Body of pancreas (tissue), 4 donors: ENCODE data around the gene PCDHGA8.

ENCODE experiments used
- POLR2A ChIP-seq, 3 donors: fragments of 450-650 bp; IDR thresholded peaks; one replicate each; pipeline ENCODE4 v1.6.1; 2016; ENCODE audit warnings: antibody characterized with exemption in 3 of 3, mild to moderate bottlenecking in 2 of 3
- TF ChIP-seq, protein P1 (sequence below), 7 experiments: fragments of 450-650 bp in 4 of 7; fragments of 200-600 bp in 3 of 7; sonication (generic) in 3 of 7; IDR thresholded peaks; one replicate each; pipeline ENCODE4 v1.5.1; 2016 to 2019; ENCODE audit warnings: antibody characterized with exemption in 7 of 7

GRCh38 chr5:141412854-141413539 is 20.6 kb downstream of the PCDHGA8 start, which contains the start of gene PCDHGA10:
- no peak for TF ChIP-seq POLR2A (IDR thresholded peaks at IDR 0.05)
- TF ChIP-seq, protein P1, sequence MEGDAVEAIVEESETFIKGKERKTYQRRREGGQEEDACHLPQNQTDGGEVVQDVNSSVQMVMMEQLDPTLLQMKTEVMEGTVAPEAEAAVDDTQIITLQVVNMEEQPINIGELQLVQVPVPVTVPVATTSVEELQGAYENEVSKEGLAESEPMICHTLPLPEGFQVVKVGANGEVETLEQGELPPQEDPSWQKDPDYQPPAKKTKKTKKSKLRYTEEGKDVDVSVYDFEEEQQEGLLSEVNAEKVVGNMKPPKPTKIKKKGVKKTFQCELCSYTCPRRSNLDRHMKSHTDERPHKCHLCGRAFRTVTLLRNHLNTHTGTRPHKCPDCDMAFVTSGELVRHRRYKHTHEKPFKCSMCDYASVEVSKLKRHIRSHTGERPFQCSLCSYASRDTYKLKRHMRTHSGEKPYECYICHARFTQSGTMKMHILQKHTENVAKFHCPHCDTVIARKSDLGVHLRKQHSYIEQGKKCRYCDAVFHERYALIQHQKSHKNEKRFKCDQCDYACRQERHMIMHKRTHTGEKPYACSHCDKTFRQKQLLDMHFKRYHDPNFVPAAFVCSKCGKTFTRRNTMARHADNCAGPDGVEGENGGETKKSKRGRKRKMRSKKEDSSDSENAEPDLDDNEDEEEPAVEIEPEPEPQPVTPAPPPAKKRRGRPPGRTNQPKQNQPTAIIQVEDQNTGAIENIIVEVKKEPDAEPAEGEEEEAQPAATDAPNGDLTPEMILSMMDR (IDR thresholded peaks at IDR 0.05): peak in 4 of 7 experiments; percentile 16 to 43 (median 32)
